HG03565 (cell line): ENCODE data around the gene EPS8L3.
"Not testable (repeated sequence)": the region's sequence is repeated elsewhere in the genome, so short reads cannot be mapped to it uniquely, and the experiment has no call there.

Experiments used
- ATAC-seq: cut with Tn5 transposase; IDR thresholded peaks from one replicate; pipeline ENCODE4 v1.9.1; 2021; ENCODE audit warnings: mild to moderate bottlenecking, moderate library complexity; ENCODE audit not compliant: unreplicated experiment

EPS8L3 gene

GRCh38 chr1:109714661-109715372 lies 48.9 kb downstream of the EPS8L3 start:
- ATAC-seq = no peak

DNA sequence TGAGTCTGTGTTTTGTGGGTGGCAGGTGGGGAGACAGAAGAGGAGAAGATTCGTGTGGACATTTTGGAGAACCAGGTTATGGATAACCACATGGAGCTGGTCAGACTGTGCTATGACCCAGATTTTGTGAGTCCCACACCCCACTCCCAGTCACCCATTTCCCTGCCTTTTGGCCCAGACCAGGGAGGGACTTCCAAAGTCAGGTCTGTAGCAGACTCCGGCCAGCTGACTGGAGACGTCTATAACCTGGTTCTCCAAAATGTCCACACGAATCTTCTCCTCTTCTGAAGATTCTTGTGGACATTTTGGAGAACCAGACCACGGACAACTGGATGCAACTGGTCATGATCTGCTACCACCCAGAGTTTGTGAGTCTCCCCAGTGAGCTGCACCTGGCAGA lies 50.1 kb downstream of the EPS8L3 start:
- no peak for ATAC-seq

DNA sequence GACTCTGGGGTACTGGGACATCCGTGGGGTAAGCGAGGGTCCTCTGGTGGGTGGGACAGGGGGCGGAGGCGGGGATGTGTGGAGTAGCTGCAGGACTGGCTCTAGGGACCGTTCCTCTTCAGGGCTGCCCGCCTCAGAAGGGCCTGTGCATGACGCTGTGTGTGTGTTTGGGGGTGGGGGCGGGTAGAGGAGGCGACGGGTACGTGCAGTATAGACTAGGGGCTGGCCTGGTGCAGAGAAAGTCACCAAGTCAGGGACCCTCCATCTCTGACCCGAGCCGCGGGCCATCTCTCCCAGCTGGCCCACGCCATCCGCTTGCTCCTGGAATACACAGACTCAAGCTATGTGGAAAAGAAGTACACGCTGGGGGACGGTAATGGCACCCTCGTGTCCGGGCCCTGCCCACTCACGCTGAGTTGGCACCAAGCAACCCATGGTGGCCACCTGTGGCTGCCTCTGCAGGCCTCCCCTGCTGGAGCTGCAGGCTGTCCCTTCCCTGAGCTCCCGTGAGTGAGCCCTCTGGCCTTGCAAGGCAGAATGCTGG lies 51.3 kb downstream of the EPS8L3 start:
- no peak for ATAC-seq

- ATAC-seq = not testable (repeated sequence)
Observed at GRCh38 chr1:109711593-109712320, 52.0 kb downstream of the EPS8L3 start, which contains the start of gene GSTM5. Gene GSTM5 (plus strand): TSS chr1:109712251. CDS start chr1:109712313, 62 bp downstream.

DNA sequence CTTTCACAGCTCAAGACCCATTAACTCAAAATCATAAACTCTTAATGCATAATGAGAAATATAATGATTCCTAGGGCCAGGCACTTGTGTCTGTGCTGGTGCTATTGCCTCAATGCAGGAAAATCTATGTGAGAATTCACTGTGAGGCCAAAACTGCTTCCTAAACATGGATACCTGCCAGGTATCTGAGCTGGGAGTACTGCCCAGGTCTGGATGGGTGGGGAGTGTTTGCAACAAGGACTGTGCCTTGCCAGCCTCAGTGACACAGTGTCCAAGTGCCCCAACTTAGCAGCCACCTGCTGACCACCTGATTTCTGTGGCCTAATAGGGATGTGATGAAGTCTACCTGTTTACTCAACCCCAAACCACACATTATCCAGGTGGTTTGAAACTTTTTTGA lies 53.9 kb downstream of the EPS8L3 start:
- ATAC-seq = not testable (repeated sequence)

- ATAC-seq = not testable (repeated sequence)
Observed at GRCh38 chr1:109708949-109709348, 54.8 kb downstream of the EPS8L3 start.

GRCh38 chr1:109705411-109705810 lies 58.3 kb downstream of the EPS8L3 start:
- ATAC-seq = no peak

GRCh38 chr1:109704173-109704572 lies 59.5 kb downstream of the EPS8L3 start:
- no peak for ATAC-seq

- not testable (repeated sequence) for ATAC-seq
Observed at GRCh38 chr1:109702940-109703339, 60.8 kb downstream of the EPS8L3 start.
